ENCODE results near the gene ARFGEF3.
"Not testable (repeated sequence)": the region's sequence is repeated elsewhere in the genome, so short reads cannot be mapped to it uniquely, and the experiment has no call there.

ARFGEF3 gene

GRCh38 chr6:138347864-138348263, 186.1 kb downstream of the ARFGEF3 start:
- no peak for DNase-seq (ENCODE audit: low read depth in 2 of 2)

GRCh38 chr6:138349891-138350290, 188.2 kb downstream of the ARFGEF3 start:
- no peak for DNase-seq (ENCODE audit: low read depth in 2 of 2)

- no peak for DNase-seq (ENCODE audit: low read depth in 2 of 2)
Measured at GRCh38 chr6:138357928-138358327, 196.2 kb downstream of the ARFGEF3 start.

GRCh38 chr6:138368684-138369083, 206.9 kb downstream of the ARFGEF3 start:
- not testable (repeated sequence) for DNase-seq (ENCODE audit: low read depth in 2 of 2)

GRCh38 chr6:138370631-138371451, 209.1 kb downstream of the ARFGEF3 start:
- no peak for DNase-seq (ENCODE audit: low read depth in 2 of 2)

- DNase-seq (ENCODE audit: low read depth in 2 of 2) = no peak
Measured at GRCh38 chr6:138371452-138371711, 209.6 kb downstream of the ARFGEF3 start.

GRCh38 chr6:138371720-138372119, 210.0 kb downstream of the ARFGEF3 start:
- DNase-seq (ENCODE audit: low read depth in 2 of 2) = no peak

GRCh38 chr6:138372711-138373463, 211.1 kb downstream of the ARFGEF3 start:
- DNase-seq (ENCODE audit: low read depth in 2 of 2) = no peak

GRCh38 chr6:138374230-138374629, 212.5 kb downstream of the ARFGEF3 start:
- DNase-seq (ENCODE audit: low read depth in 2 of 2) = no peak

- DNase-seq (ENCODE audit: low read depth in 2 of 2) = no peak
Measured at GRCh38 chr6:138374815-138375214, 213.1 kb downstream of the ARFGEF3 start.

GRCh38 chr6:138377042-138377441, 215.3 kb downstream of the ARFGEF3 start:
- no peak for DNase-seq (ENCODE audit: low read depth in 2 of 2)

GRCh38 chr6:138377844-138378243, 216.1 kb downstream of the ARFGEF3 start, which contains the start of gene SMIM28:
Gene SMIM28, plus strand, starts transcription at chr6:138377905. Its CDS starts 168 bp downstream, at chr6:138378073.
- DNase-seq (ENCODE audit: low read depth in 2 of 2) = no peak

- DNase-seq (ENCODE audit: low read depth in 2 of 2) = no peak
Measured at GRCh38 chr6:138378463-138378862, 216.7 kb downstream of the ARFGEF3 start.

- no peak for DNase-seq (ENCODE audit: low read depth in 2 of 2)
Measured at GRCh38 chr6:138382498-138383265, 220.9 kb downstream of the ARFGEF3 start.

GRCh38 chr6:138383776-138384175, 222.0 kb downstream of the ARFGEF3 start:
- no peak for DNase-seq (ENCODE audit: low read depth in 2 of 2)

- DNase-seq (ENCODE audit: low read depth in 2 of 2) = no peak
Measured at GRCh38 chr6:138386897-138387296, 225.2 kb downstream of the ARFGEF3 start.

- DNase-seq (ENCODE audit: low read depth in 2 of 2) = no peak
Measured at GRCh38 chr6:138387577-138388368, 226.0 kb downstream of the ARFGEF3 start.

- DNase-seq (ENCODE audit: low read depth in 2 of 2) = no peak
Measured at GRCh38 chr6:138389551-138389950, 227.8 kb downstream of the ARFGEF3 start.
